GM12872 (cell line): Measurements from ENCODE around the gene TEAD3.

ENCODE experiments used
- TF ChIP-seq, protein P1 (sequence below): IDR thresholded peaks from 3 replicates; pipeline ENCODE4 v1.5.1; 2011; ENCODE audit warnings: low read depth, mild to moderate bottlenecking, low read length, moderate library complexity; ENCODE audit not compliant: insufficient read depth

TEAD3 gene

GRCh38 chr6:35498422-35499067, 1.7 kb upstream of the TEAD3 start:
- TF ChIP-seq, protein P1, sequence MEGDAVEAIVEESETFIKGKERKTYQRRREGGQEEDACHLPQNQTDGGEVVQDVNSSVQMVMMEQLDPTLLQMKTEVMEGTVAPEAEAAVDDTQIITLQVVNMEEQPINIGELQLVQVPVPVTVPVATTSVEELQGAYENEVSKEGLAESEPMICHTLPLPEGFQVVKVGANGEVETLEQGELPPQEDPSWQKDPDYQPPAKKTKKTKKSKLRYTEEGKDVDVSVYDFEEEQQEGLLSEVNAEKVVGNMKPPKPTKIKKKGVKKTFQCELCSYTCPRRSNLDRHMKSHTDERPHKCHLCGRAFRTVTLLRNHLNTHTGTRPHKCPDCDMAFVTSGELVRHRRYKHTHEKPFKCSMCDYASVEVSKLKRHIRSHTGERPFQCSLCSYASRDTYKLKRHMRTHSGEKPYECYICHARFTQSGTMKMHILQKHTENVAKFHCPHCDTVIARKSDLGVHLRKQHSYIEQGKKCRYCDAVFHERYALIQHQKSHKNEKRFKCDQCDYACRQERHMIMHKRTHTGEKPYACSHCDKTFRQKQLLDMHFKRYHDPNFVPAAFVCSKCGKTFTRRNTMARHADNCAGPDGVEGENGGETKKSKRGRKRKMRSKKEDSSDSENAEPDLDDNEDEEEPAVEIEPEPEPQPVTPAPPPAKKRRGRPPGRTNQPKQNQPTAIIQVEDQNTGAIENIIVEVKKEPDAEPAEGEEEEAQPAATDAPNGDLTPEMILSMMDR = no peak

- TF ChIP-seq, protein P1 = no peak
These were observed 917 bp upstream of the TEAD3 start for GRCh38 chr6:35497571-35498421.

GRCh38 chr6:35496036-35496840, 641 bp downstream of the TEAD3 start:
- TF ChIP-seq, protein P1 = no peak

- TF ChIP-seq, protein P1 = no peak
These were observed 1.4 kb downstream of the TEAD3 start for GRCh38 chr6:35495258-35496035.

DNA sequence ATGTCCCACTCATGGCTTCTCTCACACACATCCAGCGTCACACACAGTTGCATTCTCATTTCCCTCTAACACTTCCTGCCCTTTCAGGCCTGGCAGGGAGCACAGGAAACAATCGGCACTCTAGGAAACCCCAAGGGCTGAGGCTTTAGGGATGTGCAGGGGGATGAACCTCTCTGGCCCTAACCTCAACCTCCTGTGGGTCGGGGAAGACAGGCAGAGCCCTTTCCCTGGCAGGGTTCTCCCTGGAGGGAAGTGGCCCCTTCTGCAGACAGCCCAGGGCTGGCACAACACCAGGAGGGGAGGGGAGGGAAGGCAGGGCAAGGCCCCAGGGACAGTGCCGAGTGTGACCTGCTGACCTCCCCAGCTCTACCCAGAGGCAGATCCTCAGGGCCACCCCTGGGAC, 2.7 kb downstream of the TEAD3 start:
- TF ChIP-seq, protein P1 = no peak

DNA sequence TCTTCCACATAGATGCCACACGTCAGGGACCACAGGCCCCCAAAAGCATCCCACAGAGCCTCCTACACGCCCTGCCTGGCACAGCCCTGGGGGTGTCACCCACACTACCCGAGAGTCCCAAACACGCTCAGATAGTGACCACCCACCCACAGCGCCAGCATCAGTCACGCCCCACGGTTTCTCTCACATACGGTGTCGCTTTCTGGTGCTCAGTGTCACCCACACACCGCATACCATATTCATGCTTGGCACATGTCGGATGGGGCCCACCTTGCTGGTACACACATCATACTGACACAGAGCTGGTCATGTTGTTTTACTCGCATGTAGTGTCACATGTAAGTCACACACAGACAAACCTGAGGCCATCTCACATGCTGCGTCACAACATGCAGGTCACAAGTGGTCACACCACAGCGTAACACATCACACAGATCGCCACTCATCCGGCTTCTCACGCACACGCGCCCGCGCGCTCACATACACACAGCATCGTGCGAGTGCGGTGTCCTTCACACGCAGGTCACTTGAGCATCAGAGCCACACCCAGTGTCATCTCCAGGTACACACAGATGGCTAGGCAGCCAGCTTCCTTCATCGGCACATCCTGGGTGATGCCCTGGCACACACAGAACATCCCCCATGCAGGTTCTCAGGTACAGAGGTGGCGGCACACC, 3.4 kb downstream of the TEAD3 start:
- TF ChIP-seq, protein P1 = no peak
